Measurements from ENCODE around the gene PIEZO2. TPM values are rescaled to one million over a fixed set of nuclear protein-coding genes. Genes with fewer than 3 reads are reported as not detected.

Gene PIEZO2
- polyA plus RNA-seq, 1 donor (not counting 4 experiments of a cell fraction or from before 2014, with no cell fraction given) = not detected

DNA sequence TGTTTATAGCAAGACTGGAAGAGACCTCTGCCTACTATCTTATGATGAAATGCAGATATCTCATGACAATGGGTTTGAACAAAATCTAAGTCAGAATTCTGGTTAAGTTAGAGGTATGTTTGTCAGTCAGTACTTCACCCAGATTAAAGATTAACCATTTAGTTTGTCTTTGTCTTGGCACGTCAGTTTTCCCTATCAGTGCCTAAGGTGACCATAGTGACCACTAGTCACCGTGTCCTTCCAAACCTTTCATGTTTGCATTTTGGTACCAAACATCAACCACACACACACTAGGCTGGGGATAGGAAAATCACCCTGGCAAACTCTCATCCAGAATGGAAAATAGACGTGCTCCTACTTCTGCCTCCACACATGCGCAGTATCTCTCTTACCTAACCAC lies 248.9 kb downstream of the PIEZO2 start:
- no peaks in the 10 kb centered on the region for H3K9me3 ChIP-seq (ENCODE audit: control insufficient read depth, low read depth, low read length)
- FAIRE-seq (no peak), DNase-seq (ENCODE audit: low read depth, low spot score) (no peak)
- no peak overlapping the region for H2AFZ ChIP-seq (ENCODE audit: control insufficient read depth, low read length)
- H3K36me3 ChIP-seq (ENCODE audit: control insufficient read depth in 2 of 2, extremely low read depth in 1 of 2, insufficient read depth in 2 of 2, low read length in 2 of 2) = no peaks in the 10 kb centered on the region
- H3K27ac ChIP-seq (ENCODE audit: control insufficient read depth, insufficient read depth, low read length) = no peak overlapping the region
- no peaks in the 10 kb centered on the region for H3K79me2 ChIP-seq (ENCODE audit: control insufficient read depth, insufficient read depth, low read length)
- dilution Hi-C loops (cut with MboI; ENCODE audit: extremely low pct_ligation_motif_present, low sequenced_read_pairs) = no loop called here
- H4K20me1 ChIP-seq (ENCODE audit: control insufficient read depth, extremely low read depth, insufficient read depth, low read length) = no peaks in the 10 kb centered on the region
- no peak overlapping the region for H3K9ac ChIP-seq (ENCODE audit: control insufficient read depth, extremely low read depth, insufficient read depth, low read length)
- no peaks in the 10 kb centered on the region for H3K27me3 ChIP-seq (ENCODE audit: control insufficient read depth, extremely low read depth, insufficient read depth, low read length)
- H3K4me3 ChIP-seq (ENCODE audit: control insufficient read depth in 2 of 3, extremely low read depth in 1 of 3, insufficient read depth in 2 of 3, low read depth in 1 of 3, low read length in 3 of 3) = no peak overlapping the region
- TF ChIP-seq EZH2 (IDR thresholded peaks at IDR 0.05; ENCODE audit: low read length) (no peak), CTCF (optimal IDR thresholded peaks at IDR 0.05 in 1 of 3, IDR thresholded peaks at IDR 0.05 in 1 of 3, conservative IDR thresholded peaks at IDR 0.05 in 1 of 3; ENCODE audit: extremely low read depth in 1 of 3, insufficient read depth in 2 of 3, low read length in 3 of 3) (no peak)
- no peaks in the 10 kb centered on the region for H3K4me1 ChIP-seq (ENCODE audit: control insufficient read depth, extremely low read depth, insufficient read depth, low read length)
- H3K9me1 ChIP-seq (ENCODE audit: control insufficient read depth, extremely low read depth, insufficient read depth, low read length) = no peaks in the 10 kb centered on the region
- H3K4me2 ChIP-seq (ENCODE audit: control insufficient read depth, extremely low read depth, insufficient read depth, low read depth, low read length) = no peak overlapping the region

GRCh38 chr18:10899481-10899880 lies 249.9 kb downstream of the PIEZO2 start:
- H3K4me3 ChIP-seq (ENCODE audit: control insufficient read depth in 2 of 3, extremely low read depth in 1 of 3, insufficient read depth in 2 of 3, low read depth in 1 of 3, low read length in 3 of 3) = no peak overlapping the region
- H3K9me3 ChIP-seq (ENCODE audit: control insufficient read depth, low read depth, low read length) = no peaks in the 10 kb centered on the region
- H3K4me1 ChIP-seq (ENCODE audit: control insufficient read depth, extremely low read depth, insufficient read depth, low read length) = no peaks in the 10 kb centered on the region
- FAIRE-seq (no peak), DNase-seq (ENCODE audit: low read depth, low spot score) (no peak)
- H3K4me2 ChIP-seq (ENCODE audit: control insufficient read depth, extremely low read depth, insufficient read depth, low read depth, low read length) = no peak overlapping the region
- H3K36me3 ChIP-seq (ENCODE audit: control insufficient read depth in 2 of 2, extremely low read depth in 1 of 2, insufficient read depth in 2 of 2, low read length in 2 of 2) = no peaks in the 10 kb centered on the region
- H3K79me2 ChIP-seq (ENCODE audit: control insufficient read depth, insufficient read depth, low read length) = no peaks in the 10 kb centered on the region
- H2AFZ ChIP-seq (ENCODE audit: control insufficient read depth, low read length) = no peak overlapping the region
- TF ChIP-seq CTCF (optimal IDR thresholded peaks at IDR 0.05 in 1 of 3, IDR thresholded peaks at IDR 0.05 in 1 of 3, conservative IDR thresholded peaks at IDR 0.05 in 1 of 3; ENCODE audit: extremely low read depth in 1 of 3, insufficient read depth in 2 of 3, low read length in 3 of 3) = no peak
- H3K27me3 ChIP-seq (ENCODE audit: control insufficient read depth, extremely low read depth, insufficient read depth, low read length) = no peaks in the 10 kb centered on the region
- H3K27ac ChIP-seq (ENCODE audit: control insufficient read depth, insufficient read depth, low read length) = no peak overlapping the region
- H4K20me1 ChIP-seq (ENCODE audit: control insufficient read depth, extremely low read depth, insufficient read depth, low read length) = no peaks in the 10 kb centered on the region
- H3K9me1 ChIP-seq (ENCODE audit: control insufficient read depth, extremely low read depth, insufficient read depth, low read length) = no peaks in the 10 kb centered on the region
- no peak overlapping the region for H3K9ac ChIP-seq (ENCODE audit: control insufficient read depth, extremely low read depth, insufficient read depth, low read length)
- dilution Hi-C loops (cut with MboI; ENCODE audit: extremely low pct_ligation_motif_present, low sequenced_read_pairs) = no loop called here

Measured in keratinocyte (primary cell).